GM21447 (cell line): ENCODE data around the gene GTF2IRD1.
"Not testable (repeated sequence)": the region's sequence is repeated elsewhere in the genome, so short reads cannot be mapped to it uniquely, and the experiment has no call there.

Experiments used
- ATAC-seq: cut with Tn5 transposase; IDR thresholded peaks from one replicate; pipeline ENCODE4 v1.9.1; 2021; ENCODE audit not compliant: unreplicated experiment

GTF2IRD1 gene

GRCh38 chr7:74489997-74490945 lies 36.6 kb downstream of the GTF2IRD1 start:
- ATAC-seq, result no peak

- ATAC-seq, result not testable (repeated sequence)
Measured at GRCh38 chr7:74491490-74491889, 37.8 kb downstream of the GTF2IRD1 start.

GRCh38 chr7:74493295-74493694 lies 39.6 kb downstream of the GTF2IRD1 start:
- ATAC-seq, result no peak

- ATAC-seq, result no peak
Measured at GRCh38 chr7:74494076-74494548, 40.4 kb downstream of the GTF2IRD1 start.

GRCh38 chr7:74495112-74496086 lies 41.7 kb downstream of the GTF2IRD1 start:
- ATAC-seq, result no peak

GRCh38 chr7:74496272-74496671 lies 42.6 kb downstream of the GTF2IRD1 start:
- ATAC-seq, result no peak

GRCh38 chr7:74496773-74497172 lies 43.1 kb downstream of the GTF2IRD1 start:
- ATAC-seq, result not testable (repeated sequence)

GRCh38 chr7:74498354-74498753 lies 44.6 kb downstream of the GTF2IRD1 start:
- ATAC-seq, result no peak

GRCh38 chr7:74498996-74499834 lies 45.5 kb downstream of the GTF2IRD1 start:
- no peak for ATAC-seq

GRCh38 chr7:74499835-74500388 lies 46.2 kb downstream of the GTF2IRD1 start:
- no peak for ATAC-seq

- no peak for ATAC-seq
Measured at GRCh38 chr7:74501298-74501697, 47.6 kb downstream of the GTF2IRD1 start.

GRCh38 chr7:74502216-74502891 lies 48.6 kb downstream of the GTF2IRD1 start:
- no peak for ATAC-seq

GRCh38 chr7:74503061-74503460 lies 49.4 kb downstream of the GTF2IRD1 start:
- no peak for ATAC-seq

- no peak for ATAC-seq
Measured at GRCh38 chr7:74503943-74504342, 50.2 kb downstream of the GTF2IRD1 start.

GRCh38 chr7:74505471-74506324 lies 52.0 kb downstream of the GTF2IRD1 start:
- no peak for ATAC-seq

- no peak for ATAC-seq
Measured at GRCh38 chr7:74506325-74506724, 52.6 kb downstream of the GTF2IRD1 start.

- ATAC-seq, result no peak
Measured at GRCh38 chr7:74507538-74508319, 54.0 kb downstream of the GTF2IRD1 start.

GRCh38 chr7:74509453-74509852 lies 55.7 kb downstream of the GTF2IRD1 start:
- ATAC-seq, result not testable (repeated sequence)
